A549 (cell line): ENCODE results near the gene SLC2A14. TPM values are rescaled to one million over a fixed set of nuclear protein-coding genes. Genes with fewer than 3 reads are reported as not detected.
A peak's percentile ranks its signal among the peaks of the same experiment; 100 is the strongest.
"Not testable (repeated sequence)": the region's sequence is repeated elsewhere in the genome, so short reads cannot be mapped to it uniquely, and the experiment has no call there.

ENCODE experiments used
- ATAC-seq, 2 experiments: fragments of 200-7000 bp in 1 of 2; fragments of >200 bp in 1 of 2; cut with Nextera tagmentation in 1 of 2; cut with Tn5 transposase in 1 of 2; 3 replicates each; pipeline versions ENCODE4 v1.8.0 to v1.9.1; 2018 to 2020; ENCODE audit warnings: mild to moderate bottlenecking in 1 of 2, moderate library complexity in 1 of 2
- CTCF ChIA-PET: fragments of 300-600 bp; sonication (Branson Sonifier 250); formaldehyde crosslinking; extraction: SDS; loops from one replicate; lab custom pipeline; 2021; ENCODE audit warnings: antibody characterized with exemption, inconsistent platforms; lab: Yijun Ruan, JAX
- POLR2A ChIA-PET: fragments of 350-600 bp; formaldehyde crosslinking; extraction: SDS; loops from one replicate; lab custom pipeline; 2021; ENCODE audit warnings: antibody characterized with exemption, inconsistent platforms; lab: Yijun Ruan, JAX
- DNase-seq, 2 experiments: peaks; one replicate each; pipeline versions ENCODE4 v3.0.0 to v3.0.0-alpha.2; 2011 to 2016; ENCODE audit warnings: low read depth in 1 of 2, low spot score in 1 of 2
- FAIRE-seq: peaks from 2 replicates; lab custom pipeline; 2011; peaks lifted over from hg19 to GRCh38; lab: Jason Lieb, UNC
- H3K27ac ChIP-seq, 2 experiments: fragments of >200 bp; sonication (Bioruptor Twin); formaldehyde crosslinking; 3 replicates each; pipeline ENCODE4 v1.5.1; 2016 to 2017
- H3K4me1 ChIP-seq: fragments of >200 bp; sonication (Bioruptor Twin); formaldehyde crosslinking; 3 replicates; pipeline ENCODE4 v1.6.1; 2016
- H3K4me2 ChIP-seq: fragments of >200 bp; sonication (Bioruptor Twin); formaldehyde crosslinking; 3 replicates; pipeline ENCODE4 v1.6.1; 2016
- H3K4me3 ChIP-seq: fragments of >200 bp; sonication (Bioruptor Twin); formaldehyde crosslinking; 3 replicates; pipeline ENCODE4 v1.5.1; 2016
- H3K9me3 ChIP-seq: fragments of >200 bp; sonication (Bioruptor Twin); formaldehyde crosslinking; 3 replicates; pipeline ENCODE4 v1.6.1; 2016
- ATOH8 ChIP-seq: fragments of 250-450 bp; sonication (Bioruptor Pico); IDR thresholded peaks from 2 replicates; pipeline ENCODE4 v1.5.0; 2020; ENCODE audit warnings: low read depth, mild to moderate bottlenecking, moderate library complexity
- CBX8 ChIP-seq: fragments of 200-600 bp; sonication (generic); IDR thresholded peaks from 2 replicates; pipeline ENCODE4 v1.6.1; 2016
- FOSL2 ChIP-seq, 2 experiments: fragments of 450-650 bp in 1 of 2; fragments of >200 bp in 1 of 2; sonication (Bioruptor Twin) in 1 of 2; formaldehyde crosslinking; IDR thresholded peaks; 2 replicates each; pipeline versions ENCODE4 v1.5.0 to v1.6.1; 2016 to 2020; ENCODE audit warnings: mild to moderate bottlenecking in 1 of 2, moderate library complexity in 1 of 2
- HDAC2 ChIP-seq: fragments of 200-600 bp; sonication (generic); IDR thresholded peaks from 2 replicates; pipeline ENCODE4 v1.6.1; 2016
- HES2 ChIP-seq: fragments of >200 bp; sonication (Bioruptor Twin); formaldehyde crosslinking; IDR thresholded peaks from 2 replicates; pipeline ENCODE4 v1.6.1; 2016
- HOXB13 ChIP-seq: fragments of 250-450 bp; sonication (Bioruptor Pico); IDR thresholded peaks from 2 replicates; pipeline ENCODE4 v1.5.0; 2020; ENCODE audit warnings: low read depth, mild to moderate bottlenecking, moderate library complexity
- HOXB5 ChIP-seq: fragments of 250-450 bp; sonication (Bioruptor Pico); IDR thresholded peaks from 2 replicates; pipeline ENCODE4 v1.5.0; 2020; ENCODE audit warnings: mild to moderate bottlenecking, moderate library complexity
- JUN ChIP-seq, 2 experiments: fragments of >200 bp; sonication (Bioruptor Twin); formaldehyde crosslinking; IDR thresholded peaks; 2 replicates in 1 of 2; 3 replicates in 1 of 2; pipeline ENCODE4 v1.6.1; 2016 to 2017
- MAZ ChIP-seq: fragments of 150-350 bp; IDR thresholded peaks from 2 replicates; pipeline ENCODE4 v1.6.1; 2014; ENCODE audit warnings: antibody characterized with exemption, low read depth, low read length, borderline replicate concordance
- PHF8 ChIP-seq: fragments of 200-600 bp; sonication (generic); IDR thresholded peaks from 2 replicates; pipeline ENCODE4 v1.6.1; 2016; ENCODE audit warnings: low read depth, mild to moderate bottlenecking, antibody characterized with exemption, moderate library complexity, borderline replicate concordance
- RAD21 ChIP-seq, 2 experiments: fragments of >200 bp in 1 of 2; sonication (Bioruptor Twin) in 1 of 2; formaldehyde crosslinking in 1 of 2; IDR thresholded peaks in 1 of 2; conservative IDR thresholded peaks in 1 of 2; 2 replicates in 1 of 2; 3 replicates in 1 of 2; pipeline ENCODE4 v1.6.1; 2012 to 2018; ENCODE audit warnings: inconsistent platforms in 1 of 2
- SMC3 ChIP-seq: fragments of >200 bp; sonication (Bioruptor Twin); formaldehyde crosslinking; IDR thresholded peaks from 3 replicates; pipeline ENCODE4 v1.6.1; 2018; ENCODE audit warnings: inconsistent platforms
- TP53 ChIP-seq: fragments of 250-450 bp; sonication (Bioruptor Pico); IDR thresholded peaks from 2 replicates; pipeline ENCODE4 v1.5.0; 2021; ENCODE audit warnings: mild to moderate bottlenecking, moderate library complexity
- ZFP36 ChIP-seq: fragments of 450-650 bp; IDR thresholded peaks from 2 replicates; pipeline ENCODE4 v1.6.1; 2014; ENCODE audit warnings: borderline replicate concordance; ENCODE audit not compliant: partially characterized antibody
- ZSCAN20 ChIP-seq: fragments of 250-450 bp; sonication (Bioruptor Pico); IDR thresholded peaks from 2 replicates; pipeline ENCODE4 v1.8.0; 2022; ENCODE audit warnings: mild to moderate bottlenecking, moderate library complexity
- WGBS: methylation state at CpG from one replicate; pipeline ENCODE4 v1.1.6; 2017; ENCODE audit errors: missing lambda C conversion rate; 5-methylcytosine and 5-hydroxymethylcytosine counted together
- polyA plus RNA-seq, 4 experiments: library from polyadenylated mRNA; depleted of rRNA in 3 of 4; stranded (reverse); fragments of >200 nt; fragmentation: RNase III in 1 of 4; extraction: RNeasy Plus Mini Kit Qiagen cat#74134 plus additional on column Dnase treatment in 1 of 4; gene quantifications; 2 replicates in 3 of 4; 3 replicates in 1 of 4; pipeline ENCODE4 v1.2.3, GENCODE V29; 2011 to 2017
- TF ChIP-seq, protein P1 (sequence below): IDR thresholded peaks from 2 replicates; pipeline ENCODE4 v1.6.1; 2012
- TF ChIP-seq, protein P2 (sequence below): IDR thresholded peaks from 2 replicates; pipeline ENCODE4 v1.6.1; 2012; ENCODE audit warnings: low read depth, borderline replicate concordance

The SLC2A14 gene
- polyA plus RNA-seq, 2 of the 4 experiments (the other 2 are of a cell fraction): 0.25 to 0.68 TPM

GRCh38 chr12:7787574-7788293, 85.0 kb downstream of the SLC2A14 start:
- no peaks in the 10 kb centered on the region for H3K9me3 ChIP-seq
- ChIA-PET CTCF (interaction anchor here (0.6 to 2.9 kb wide), 5 partner anchors 9 to 32 kb away, joined by 3 to 6 read pairs (median 4); no protein-coding TSS in a partner anchor), POLR2A (interaction anchor here (0.6 kb wide), 1 partner anchor 103 kb away, joined by 3 read pairs; no protein-coding TSS in a partner anchor)
- H3K27ac ChIP-seq: no peak overlapping the region
- ATAC-seq (no peak), FAIRE-seq (no peak), DNase-seq (no peak)
- H3K4me2 ChIP-seq: peak overlapping the region; percentile 23; the same call in 1 of the 3 replicates
- no peak overlapping the region for H3K4me3 ChIP-seq
- 53% methylated on average over 13 of the region's 13 CpGs for WGBS
- no peaks in the 10 kb centered on the region for H3K4me1 ChIP-seq
- TF ChIP-seq ATOH8: no peak
- no peak for TF ChIP-seq MAZ
- TF ChIP-seq TP53 (CRISPR knock-in tag): no peak
- no peak for TF ChIP-seq HOXB13
- TF ChIP-seq PHF8: no peak
- TF ChIP-seq ZSCAN20 (CRISPR knock-in tag): no peak
- TF ChIP-seq SMC3: no peak
- TF ChIP-seq, protein P1, sequence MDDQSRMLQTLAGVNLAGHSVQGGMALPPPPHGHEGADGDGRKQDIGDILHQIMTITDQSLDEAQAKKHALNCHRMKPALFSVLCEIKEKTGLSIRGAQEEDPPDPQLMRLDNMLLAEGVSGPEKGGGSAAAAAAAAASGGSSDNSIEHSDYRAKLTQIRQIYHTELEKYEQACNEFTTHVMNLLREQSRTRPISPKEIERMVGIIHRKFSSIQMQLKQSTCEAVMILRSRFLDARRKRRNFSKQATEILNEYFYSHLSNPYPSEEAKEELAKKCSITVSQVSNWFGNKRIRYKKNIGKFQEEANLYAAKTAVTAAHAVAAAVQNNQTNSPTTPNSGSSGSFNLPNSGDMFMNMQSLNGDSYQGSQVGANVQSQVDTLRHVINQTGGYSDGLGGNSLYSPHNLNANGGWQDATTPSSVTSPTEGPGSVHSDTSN: no peak
- TF ChIP-seq HDAC2: no peak

DNA sequence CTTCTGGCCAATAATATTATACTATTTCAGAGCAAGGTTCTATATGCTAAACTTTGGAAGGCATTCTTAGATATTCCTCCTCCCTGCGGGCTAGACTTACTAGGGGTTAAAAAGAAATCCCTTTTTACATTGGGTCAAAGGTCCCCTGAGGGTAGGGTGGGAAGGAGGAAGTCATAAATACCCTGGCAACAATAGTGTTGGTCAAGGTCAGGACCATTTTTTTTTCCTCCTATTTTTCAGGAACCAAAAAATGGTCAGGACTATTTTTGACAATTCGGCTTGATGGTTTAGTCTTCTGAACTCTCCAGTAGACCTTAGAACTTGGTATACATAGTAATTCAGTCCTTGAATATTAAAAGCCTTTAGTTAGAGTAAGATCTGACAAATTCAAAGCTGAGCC, 88.0 kb downstream of the SLC2A14 start:
- no peak for FAIRE-seq
- WGBS: 15% methylated on average over 2 of the region's 2 CpGs

DNA sequence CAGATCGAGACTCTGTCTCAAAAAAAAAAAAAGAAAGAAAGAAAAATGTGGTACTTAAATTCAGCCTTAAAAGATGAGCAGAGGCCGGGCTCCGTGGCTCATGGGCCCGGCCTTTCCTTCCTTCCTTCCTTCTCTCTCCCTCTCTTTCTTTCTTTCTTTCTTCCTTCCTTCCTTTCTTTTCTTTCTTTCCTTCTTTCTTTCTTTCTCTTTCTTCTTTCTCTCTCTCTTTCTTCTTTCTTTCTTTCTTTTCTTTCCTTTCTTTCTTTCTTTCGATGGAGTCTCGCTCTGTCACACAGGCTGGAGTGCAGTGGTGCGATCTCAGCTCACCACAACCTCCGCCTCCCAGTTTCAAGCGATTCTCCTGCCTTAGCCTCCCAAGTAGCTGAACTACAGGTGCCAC, 89.3 kb downstream of the SLC2A14 start:
- H3K4me2 ChIP-seq, H3K27ac ChIP-seq, H3K4me1 ChIP-seq, DNase-seq, H3K9me3 ChIP-seq, ATAC-seq, CTCF ChIA-PET, FAIRE-seq, H3K4me3 ChIP-seq, POLR2A ChIA-PET: not testable (repeated sequence)
- WGBS: 85% methylated on average over 9 of the region's 9 CpGs

More for the DNA sequence above, 88.0 kb downstream of the SLC2A14 start:
- ChIA-PET CTCF (interaction anchor here (0.6 kb wide), 1 partner anchor 23 kb away, joined by 3 read pairs; no protein-coding TSS in a partner anchor), POLR2A (no interaction called here)
- H3K4me3 ChIP-seq: no peak overlapping the region
- no peaks in the 10 kb centered on the region for H3K9me3 ChIP-seq
- no peak overlapping the region for H3K27ac ChIP-seq
- no peak for ATAC-seq
- no peak overlapping the region for H3K4me2 ChIP-seq
- TF ChIP-seq FOSL2 (IDR thresholded peaks at IDR 0.05) (no peak), FOSL2 (CRISPR knock-in tag; IDR thresholded peaks at IDR 0.05) (no peak), RAD21 (conservative IDR thresholded peaks at IDR 0.05 in 1 of 2, IDR thresholded peaks at IDR 0.05 in 1 of 2) (no peak), HOXB13 (no peak), CBX8 (no peak), JUN (IDR thresholded peaks at IDR 0.05) (no peak)
- TF ChIP-seq, protein P2, sequence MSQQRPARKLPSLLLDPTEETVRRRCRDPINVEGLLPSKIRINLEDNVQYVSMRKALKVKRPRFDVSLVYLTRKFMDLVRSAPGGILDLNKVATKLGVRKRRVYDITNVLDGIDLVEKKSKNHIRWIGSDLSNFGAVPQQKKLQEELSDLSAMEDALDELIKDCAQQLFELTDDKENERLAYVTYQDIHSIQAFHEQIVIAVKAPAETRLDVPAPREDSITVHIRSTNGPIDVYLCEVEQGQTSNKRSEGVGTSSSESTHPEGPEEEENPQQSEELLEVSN: no peak
- TF ChIP-seq, all 56 proteins: peak for 0
- no peaks in the 10 kb centered on the region for H3K4me1 ChIP-seq
- DNase-seq: no peak

GRCh38 chr12:7782055-7782454, 90.7 kb downstream of the SLC2A14 start:
- FAIRE-seq: no peak
- ChIA-PET POLR2A (no interaction called here), CTCF (no interaction called here)
- no peak for ATAC-seq
- H3K27ac ChIP-seq: no peak overlapping the region
- H3K9me3 ChIP-seq: no peaks in the 10 kb centered on the region
- 74% methylated on average over 6 of the region's 6 CpGs for WGBS
- DNase-seq: no peak
- TF ChIP-seq HES2 (no peak), HOXB5 (CRISPR knock-in tag) (no peak), ZFP36 (no peak)
- H3K4me2 ChIP-seq: no peak overlapping the region
- H3K4me3 ChIP-seq: no peak overlapping the region
- no peaks in the 10 kb centered on the region for H3K4me1 ChIP-seq
